Ramos (cell line): ENCODE data around the gene CTCF.
"Not testable (repeated sequence)": the region's sequence is repeated elsewhere in the genome, so short reads cannot be mapped to it uniquely, and the experiment has no call there.

Source experiments
- in situ Hi-C: fragments of 300-500 bp; cut with MboI; formaldehyde crosslinking; loops from one replicate; pipeline ENCODE4 v1.14.3; 2022; ENCODE audit warnings: low sequenced_read_pairs; ENCODE audit not compliant: unreplicated experiment

Gene CTCF, protein sequence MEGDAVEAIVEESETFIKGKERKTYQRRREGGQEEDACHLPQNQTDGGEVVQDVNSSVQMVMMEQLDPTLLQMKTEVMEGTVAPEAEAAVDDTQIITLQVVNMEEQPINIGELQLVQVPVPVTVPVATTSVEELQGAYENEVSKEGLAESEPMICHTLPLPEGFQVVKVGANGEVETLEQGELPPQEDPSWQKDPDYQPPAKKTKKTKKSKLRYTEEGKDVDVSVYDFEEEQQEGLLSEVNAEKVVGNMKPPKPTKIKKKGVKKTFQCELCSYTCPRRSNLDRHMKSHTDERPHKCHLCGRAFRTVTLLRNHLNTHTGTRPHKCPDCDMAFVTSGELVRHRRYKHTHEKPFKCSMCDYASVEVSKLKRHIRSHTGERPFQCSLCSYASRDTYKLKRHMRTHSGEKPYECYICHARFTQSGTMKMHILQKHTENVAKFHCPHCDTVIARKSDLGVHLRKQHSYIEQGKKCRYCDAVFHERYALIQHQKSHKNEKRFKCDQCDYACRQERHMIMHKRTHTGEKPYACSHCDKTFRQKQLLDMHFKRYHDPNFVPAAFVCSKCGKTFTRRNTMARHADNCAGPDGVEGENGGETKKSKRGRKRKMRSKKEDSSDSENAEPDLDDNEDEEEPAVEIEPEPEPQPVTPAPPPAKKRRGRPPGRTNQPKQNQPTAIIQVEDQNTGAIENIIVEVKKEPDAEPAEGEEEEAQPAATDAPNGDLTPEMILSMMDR

DNA sequence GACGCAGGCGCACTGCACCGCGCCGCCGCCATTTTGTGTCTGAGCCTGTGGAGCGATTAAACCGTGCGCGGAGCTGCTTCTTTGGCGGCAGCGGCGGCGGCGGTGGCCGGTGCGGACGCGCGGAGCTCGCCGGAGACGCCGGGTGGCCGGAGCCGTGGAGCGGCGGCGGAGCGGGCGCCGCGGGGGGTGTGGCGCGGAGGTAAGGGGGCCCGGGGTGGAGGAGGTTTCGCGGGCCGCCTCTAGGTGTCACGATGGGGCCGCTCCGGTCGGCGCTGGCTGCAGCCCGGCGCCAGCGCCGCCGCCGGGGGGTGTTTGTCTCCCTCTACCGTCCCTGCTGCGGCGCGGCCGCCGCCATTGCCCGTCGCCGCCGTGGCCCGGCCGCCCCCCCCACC is at the start of gene CTCF:
CTCF (plus strand) TSS at position 1 of the 392 bp plus-strand sequence. CDS start 48,307 bp downstream, outside the sequence.
- in situ Hi-C loops: no loop called here

- in situ Hi-C loops: not testable (repeated sequence)
Measured at GRCh38 chr16:67513892-67514291, 48.4 kb upstream of the CTCF start.

DNA sequence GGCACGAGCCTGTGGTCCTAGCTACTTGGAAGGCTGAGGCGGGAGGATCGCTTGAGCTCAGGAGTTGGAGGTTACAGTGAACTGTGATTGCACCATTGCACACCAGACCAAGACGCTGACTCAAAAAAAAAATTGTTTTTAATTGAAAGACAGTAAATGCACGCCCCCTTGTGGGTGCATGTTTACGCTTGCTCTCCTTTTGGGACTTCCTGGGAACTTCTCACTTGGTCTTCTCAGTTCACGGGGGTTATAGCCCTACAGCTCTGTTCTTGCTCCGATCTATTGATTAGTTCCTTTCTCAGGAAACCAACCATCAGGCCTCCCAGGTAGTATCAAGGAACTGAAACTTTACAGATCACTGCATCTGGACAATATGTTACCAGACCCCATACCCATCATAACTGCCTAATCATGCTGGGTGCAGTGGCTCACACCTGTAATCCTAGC is 47.9 kb upstream of the CTCF start:
- in situ Hi-C loops: no loop called here

DNA sequence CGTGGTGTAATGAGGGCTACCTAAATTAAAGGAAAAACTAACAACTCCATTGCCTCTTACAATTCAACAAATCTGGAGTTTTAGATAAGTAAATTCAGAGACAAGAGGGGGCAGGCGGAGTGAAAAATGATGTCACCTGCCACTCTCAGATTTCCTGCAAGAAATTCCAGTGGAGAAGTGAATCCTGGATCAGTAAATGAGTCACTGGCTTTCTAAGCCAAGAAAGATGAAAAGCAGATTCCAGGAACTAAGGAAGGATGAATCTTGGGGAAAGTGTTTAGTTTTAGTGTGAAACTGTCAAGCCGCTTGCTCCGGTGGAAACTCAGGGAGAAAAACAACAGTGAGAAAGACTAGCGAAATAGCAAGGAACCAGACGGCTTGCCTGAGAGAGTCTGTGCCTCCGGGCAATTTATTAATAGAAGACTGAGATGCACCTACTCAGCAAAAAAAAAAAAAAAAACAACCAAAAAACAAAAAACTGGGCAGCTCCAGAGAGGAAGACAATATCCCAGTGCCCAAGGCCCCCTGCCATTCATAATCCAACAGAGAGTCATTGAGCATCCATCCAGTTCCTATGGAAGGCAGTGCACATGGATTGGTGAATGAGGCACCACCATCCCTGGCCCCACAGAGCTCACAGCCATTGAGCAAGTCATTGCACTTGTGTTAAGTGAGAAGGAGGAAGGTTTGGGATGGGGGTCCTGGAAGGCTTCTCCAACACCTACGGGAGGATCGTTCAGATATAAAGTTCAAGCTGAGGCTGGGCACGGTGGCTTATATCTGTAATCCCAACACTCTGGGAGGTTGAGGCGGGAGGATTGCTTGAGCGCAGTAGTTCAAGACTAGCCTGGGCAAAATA is 45.8 kb upstream of the CTCF start:
- in situ Hi-C loops: no loop called here

DNA sequence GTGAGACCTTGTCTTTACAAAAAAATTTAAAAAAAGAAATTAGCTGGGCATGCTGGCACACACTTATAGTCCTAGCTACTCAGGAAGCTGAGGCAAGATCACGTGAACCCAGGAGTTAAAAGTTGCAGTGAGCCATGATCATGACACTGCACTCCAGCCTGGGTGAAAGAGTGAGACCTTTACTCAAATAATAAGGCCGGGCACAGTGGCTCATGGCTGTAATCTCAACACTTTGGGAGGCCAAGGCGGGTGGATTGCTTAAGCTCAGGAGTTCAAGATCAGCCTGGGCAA is 45.2 kb upstream of the CTCF start:
- in situ Hi-C loops: no loop called here

DNA sequence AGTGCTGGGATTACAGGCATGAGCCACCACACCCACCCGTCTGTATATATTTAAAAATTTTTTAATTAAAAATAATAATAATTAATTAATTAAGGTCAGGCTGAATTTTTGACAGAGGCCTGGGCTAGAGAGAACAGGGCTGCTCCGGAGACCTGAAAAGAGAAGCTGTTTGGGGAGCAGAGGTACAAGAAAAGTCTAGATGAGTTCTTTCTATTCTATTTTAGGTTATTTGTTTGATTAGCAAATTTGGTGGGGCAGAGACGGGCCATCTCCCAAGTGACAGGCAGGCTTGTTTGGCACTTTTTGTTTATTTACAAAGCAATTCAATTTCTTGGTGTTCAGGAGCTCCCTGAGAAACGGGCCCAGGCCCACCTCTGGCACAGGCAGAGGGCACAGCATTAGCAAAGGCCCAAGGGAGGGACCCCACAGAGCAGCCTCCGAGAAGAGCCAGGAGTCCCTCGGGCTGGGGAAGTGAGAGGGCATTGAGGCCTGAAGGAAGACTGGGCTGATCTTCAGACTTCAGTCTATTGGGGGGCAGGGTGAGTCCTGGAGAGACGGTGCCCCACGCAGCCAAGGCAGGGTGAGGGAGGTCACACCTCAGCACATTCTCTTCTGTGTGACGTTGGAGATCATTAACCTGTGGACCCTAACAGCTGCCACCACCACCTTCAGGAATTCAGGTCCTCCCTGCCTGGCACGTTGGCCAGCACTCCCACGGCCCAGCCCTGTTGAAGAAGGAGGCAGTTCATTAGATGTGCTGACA is 44.5 kb upstream of the CTCF start:
- in situ Hi-C loops: no loop called here

DNA sequence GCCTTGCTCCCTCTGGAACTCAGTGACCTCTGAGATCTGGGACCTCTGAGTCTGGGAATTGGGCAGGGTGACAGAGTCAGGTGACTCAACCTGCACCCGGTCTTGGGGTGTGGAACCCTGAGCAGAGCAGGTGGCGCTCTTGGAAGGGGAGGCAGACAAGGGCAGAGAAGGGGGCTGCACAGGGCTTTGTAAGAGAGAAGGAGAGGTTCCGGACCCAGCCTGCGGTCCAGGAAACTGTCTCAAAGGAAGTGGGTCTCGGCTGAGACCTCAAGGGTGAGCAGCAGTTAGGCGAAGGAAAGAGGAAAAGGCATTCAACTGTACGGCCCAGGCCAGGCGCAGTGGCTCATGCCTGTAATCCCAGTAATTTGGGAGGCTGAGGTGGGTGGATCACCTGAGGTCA is 43.6 kb upstream of the CTCF start:
- in situ Hi-C loops: no loop called here

DNA sequence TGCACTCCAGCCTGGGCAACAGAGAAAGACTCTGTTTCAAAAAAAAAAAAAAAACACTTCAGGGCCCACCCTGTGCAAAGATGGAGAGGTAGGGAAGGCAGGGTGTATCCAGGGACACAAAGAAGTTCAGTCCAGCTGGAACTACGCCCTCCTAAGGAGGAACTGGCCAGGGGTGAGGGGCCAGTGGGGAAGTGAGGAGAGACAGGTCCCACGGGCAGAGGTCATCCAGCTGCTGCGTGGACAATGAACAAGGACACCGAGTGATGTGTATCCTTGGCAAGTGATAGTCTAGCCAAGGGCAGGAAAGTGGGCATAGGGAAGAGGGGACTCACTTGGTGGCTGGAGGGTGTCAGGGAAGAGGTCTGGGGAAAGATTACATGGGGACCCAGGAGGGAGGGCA is 43.1 kb upstream of the CTCF start:
- in situ Hi-C loops: no loop called here

DNA sequence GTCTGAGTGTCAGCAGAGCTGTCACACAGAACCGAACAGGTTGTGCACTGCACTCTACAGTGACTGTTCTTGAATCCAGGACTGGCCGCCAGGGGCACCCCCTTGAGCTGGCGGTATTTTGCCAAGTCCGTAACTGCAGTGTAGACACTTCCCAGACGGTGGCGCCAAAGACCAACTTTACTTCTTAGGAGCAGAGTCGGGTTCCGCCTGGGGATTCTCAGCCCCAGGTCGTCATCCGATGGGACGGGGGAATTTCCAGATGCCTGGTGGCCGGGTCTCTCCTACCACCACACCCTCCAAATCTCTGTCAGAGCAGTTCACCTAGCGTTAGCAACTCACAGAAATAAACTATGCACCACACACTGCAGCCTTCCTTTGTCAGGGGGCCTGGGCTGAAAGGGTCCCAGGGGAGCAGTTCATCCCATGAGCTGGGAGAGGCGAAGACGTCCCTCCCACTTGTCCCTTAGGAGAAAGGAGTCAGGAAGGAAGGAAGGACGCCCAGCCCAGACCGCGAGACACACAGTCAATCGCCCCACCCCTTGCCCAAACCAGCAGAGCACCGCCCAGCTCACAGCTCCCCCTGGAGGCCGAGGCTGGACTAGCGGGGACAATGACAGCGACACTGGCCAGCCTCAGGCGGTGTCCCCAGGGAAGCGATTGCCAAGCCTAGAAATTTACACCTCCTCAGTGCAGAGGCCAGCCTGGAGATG is 41.1 kb upstream of the CTCF start:
- in situ Hi-C loops: loop anchor here (10.0 kb wide), 1 partner anchor 404 kb away; no protein-coding TSS in a partner anchor

DNA sequence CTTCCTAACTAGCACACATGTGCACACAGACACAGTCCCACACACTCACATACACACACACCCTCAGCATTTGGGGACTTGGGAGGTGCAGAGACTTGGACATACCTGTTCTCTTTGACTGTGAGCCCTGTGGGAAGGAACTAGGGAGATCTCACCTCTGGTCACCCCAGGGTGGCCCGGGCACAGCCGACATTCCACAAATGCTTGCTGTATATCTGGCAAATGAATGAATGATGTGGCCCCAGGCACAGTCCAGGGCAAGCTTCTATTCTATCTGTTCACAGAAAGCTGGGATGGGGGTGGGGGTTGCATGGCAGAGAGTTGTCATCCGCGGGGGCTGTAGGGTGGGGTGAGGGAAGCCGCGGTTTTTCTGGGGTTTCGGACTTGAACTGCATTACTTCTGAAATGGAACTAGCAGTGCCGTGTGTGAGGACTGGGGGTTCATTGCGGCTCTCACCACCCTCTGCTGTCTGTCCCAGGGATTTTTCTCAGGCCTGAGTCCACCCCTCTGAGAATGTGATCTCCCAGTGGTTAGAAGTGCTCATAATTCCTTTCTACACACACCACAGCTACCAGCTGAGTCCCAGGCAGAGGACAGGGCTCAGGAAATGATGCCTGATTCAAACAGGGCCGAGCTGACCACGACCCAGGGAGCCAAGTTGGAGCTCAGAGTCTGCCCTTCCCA is 37.0 kb upstream of the CTCF start:
- in situ Hi-C loops: loop anchor here (10.0 kb wide), 1 partner anchor 399 kb away; no protein-coding TSS in a partner anchor

DNA sequence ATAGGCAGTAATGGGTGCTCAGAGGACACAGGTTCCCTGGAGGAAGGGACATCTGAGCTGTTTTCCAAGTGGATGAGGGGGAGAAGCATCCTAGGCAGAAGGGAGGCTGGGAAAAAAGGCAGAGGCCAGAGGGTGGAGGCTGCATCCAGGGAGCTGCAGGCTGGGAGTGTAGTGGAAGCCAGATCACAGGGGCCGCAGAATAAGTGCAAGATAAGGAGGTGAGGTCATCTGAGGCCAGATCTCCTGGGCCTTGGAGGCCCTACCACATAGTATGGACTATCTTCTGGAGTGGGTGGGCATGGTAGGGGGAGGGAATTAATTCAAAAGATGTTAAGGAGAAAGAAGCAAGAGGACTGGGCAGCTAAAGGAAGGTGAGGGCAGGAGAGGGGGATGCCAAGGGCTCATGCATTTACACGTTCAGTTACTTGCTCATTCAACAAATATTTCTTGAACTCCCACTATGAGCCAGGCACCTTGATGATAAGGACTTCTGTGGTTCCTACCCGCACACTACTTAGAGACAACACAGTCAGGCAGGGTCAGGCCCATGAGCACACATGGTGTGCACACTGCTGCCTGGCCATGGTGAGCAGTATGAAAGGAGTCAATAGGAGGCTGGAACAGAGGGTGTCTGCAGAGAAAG is 36.1 kb upstream of the CTCF start:
- in situ Hi-C loops: loop anchor here (10.0 kb wide), 1 partner anchor 399 kb away; no protein-coding TSS in a partner anchor

DNA sequence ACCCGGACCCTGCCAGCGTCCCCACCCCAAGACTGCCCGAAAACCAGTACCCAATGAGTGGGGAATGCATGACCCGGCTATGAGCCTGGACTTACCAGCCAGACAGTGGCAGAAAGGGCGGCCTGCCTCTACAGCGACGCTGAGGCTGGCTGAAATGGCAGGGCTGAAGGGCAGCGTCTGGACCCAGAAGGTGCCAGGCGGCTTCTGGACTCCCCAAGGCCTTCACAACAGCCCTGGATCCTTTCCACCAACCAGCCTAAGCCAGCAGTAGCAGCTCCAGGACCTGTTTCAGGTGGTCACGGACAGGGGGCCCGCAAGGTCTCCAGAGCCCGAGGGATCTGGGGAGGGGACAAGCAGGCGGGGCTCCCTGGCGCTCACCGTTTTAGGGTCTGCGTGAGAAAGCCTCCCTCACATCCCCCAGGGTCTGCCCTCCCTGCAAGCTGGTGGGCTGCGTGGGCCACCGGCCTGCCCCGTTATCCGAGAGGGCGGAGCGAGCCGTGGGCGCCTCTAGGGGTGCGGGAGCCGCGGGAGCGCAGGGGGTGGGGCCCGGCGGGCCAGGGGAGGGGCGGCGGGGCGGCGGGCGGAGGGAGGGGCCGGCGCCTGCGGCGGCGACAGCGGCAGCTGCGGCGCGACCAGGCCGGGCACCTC is 34.0 kb upstream of the CTCF start, which contains the start of gene RIPOR1:
RIPOR1 (plus strand) TSS at position 608 of the 648 bp plus-strand sequence. CDS start 9,618 bp downstream, outside the sequence.
- in situ Hi-C loops: loop anchor here (10.0 kb wide), 1 partner anchor 396 kb away; no protein-coding TSS in a partner anchor

- in situ Hi-C loops: loop anchor here (10.0 kb wide), 1 partner anchor 396 kb away; no protein-coding TSS in a partner anchor
Measured at GRCh38 chr16:67528870-67529581, 33.3 kb upstream of the CTCF start.

- in situ Hi-C loops: loop anchor here (10.0 kb wide), 1 partner anchor 395 kb away; no protein-coding TSS in a partner anchor
Measured at GRCh38 chr16:67529582-67530012, 32.7 kb upstream of the CTCF start.

GRCh38 chr16:67530013-67530939 is 32.0 kb upstream of the CTCF start:
- in situ Hi-C loops: no loop called here

DNA sequence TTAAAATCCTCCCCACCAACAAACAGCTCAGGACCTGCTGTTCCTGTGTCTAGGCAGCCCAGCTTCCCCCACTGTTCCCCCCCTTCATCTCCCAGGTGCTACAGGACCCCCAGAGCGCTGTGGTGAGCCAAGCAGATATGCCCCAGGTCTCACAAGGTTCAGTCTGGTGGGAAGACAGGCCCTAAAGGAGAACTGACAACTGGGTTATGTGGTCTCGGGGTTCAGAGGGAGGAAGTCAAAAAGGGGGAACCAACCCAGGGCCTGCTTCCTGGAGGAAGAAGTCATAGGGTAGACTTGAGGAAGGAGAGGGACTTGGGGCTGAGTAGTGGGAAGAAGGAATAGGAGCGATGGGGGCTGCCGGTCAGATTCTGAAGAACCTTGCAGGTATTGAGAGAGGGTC is 31.1 kb upstream of the CTCF start:
- in situ Hi-C loops: no loop called here
